Gastroesophageal sphincter (tissue), 4 donors: ENCODE results near the gene SYNPR. TPM values are rescaled to one million over a fixed set of nuclear protein-coding genes. Genes with fewer than 3 reads are reported as not detected.
"Not testable (repeated sequence)": the region's sequence is repeated elsewhere in the genome, so short reads cannot be mapped to it uniquely, and the experiment has no call there.

Experiments used
- ATAC-seq: fragments of 150-250 bp; one replicate; pipeline ENCODE4 v1.9.1; 2016; ENCODE audit warnings: mild to moderate bottlenecking, moderate library complexity
- H3K27ac ChIP-seq, 4 donors: fragments of 200-600 bp; sonication (generic) in 3 of 4; 1 replicate in 3 of 4; 2 replicates in 1 of 4; pipeline ENCODE4 v1.5.1; 2016 to 2019
- H3K27me3 ChIP-seq: fragments of 200-600 bp; sonication (generic); one replicate; pipeline ENCODE4 v1.5.1; 2019
- H3K36me3 ChIP-seq, 2 donors: fragments of 200-600 bp; sonication (generic); one replicate each; pipeline ENCODE4 v1.5.1; 2019; ENCODE audit warnings: control low read depth in 1 of 2
- H3K4me1 ChIP-seq, 3 donors: fragments of 200-600 bp; sonication (generic); 1 replicate in 2 of 3; 2 replicates in 1 of 3; pipeline ENCODE4 v1.5.1; 2016 to 2019; ENCODE audit warnings: control low read depth in 2 of 3
- H3K4me3 ChIP-seq, 2 donors: fragments of 200-600 bp; sonication (generic); one replicate each; pipeline ENCODE4 v1.5.1; 2019; ENCODE audit warnings: mild to moderate bottlenecking in 1 of 2, moderate library complexity in 1 of 2
- H3K9me3 ChIP-seq, 3 donors: fragments of 200-600 bp; sonication (generic); one replicate each; pipeline ENCODE4 v1.5.1; 2017 to 2019; ENCODE audit warnings: control low read depth in 2 of 3
- EP300 ChIP-seq: sonication (generic); formaldehyde crosslinking; IDR thresholded peaks from one replicate; pipeline ENCODE4 v1.6.1; 2017; ENCODE audit warnings: antibody characterized with exemption, mild to moderate bottlenecking
- POLR2A ChIP-seq, 2 donors: fragments of 450-650 bp; IDR thresholded peaks; one replicate each; pipeline ENCODE4 v1.6.1; 2017; ENCODE audit warnings: antibody characterized with exemption in 2 of 2, mild to moderate bottlenecking in 2 of 2, moderate library complexity in 1 of 2
- POLR2AphosphoS5 ChIP-seq: sonication (generic); formaldehyde crosslinking; IDR thresholded peaks from one replicate; pipeline ENCODE4 v1.6.1; 2017; ENCODE audit warnings: antibody characterized with exemption
- WGBS, 2 donors: methylation state at CpG; one replicate each; pipeline ENCODE4 v1.1.5; 2018; ENCODE audit warnings: low coverage in 1 of 2; 5-methylcytosine and 5-hydroxymethylcytosine counted together
- total RNA-seq, 4 donors: library from RNA; depleted of rRNA; stranded (reverse); fragments of >200 nt; gene quantifications; one replicate each; pipeline ENCODE4 v1.1.0, GENCODE V29; 2016
- TF ChIP-seq, protein P1 (sequence below), 4 experiments: fragments of 200-600 bp in 2 of 4; fragments of 450-650 bp in 2 of 4; sonication (generic) in 1 of 4; IDR thresholded peaks; one replicate each; pipeline ENCODE4 v1.5.1; 2017 to 2019; ENCODE audit warnings: antibody characterized with exemption in 4 of 4, mild to moderate bottlenecking in 2 of 4, moderate library complexity in 2 of 4

The SYNPR gene
- total RNA-seq, 4 donors from 2014 or later, result 0.47 TPM; not detected in 3

GRCh38 chr3:63631670-63632069, 353.6 kb downstream of the SYNPR start:
- no peaks in the 10 kb centered on the region for H3K36me3 ChIP-seq
- H3K9me3 ChIP-seq, result no peaks in the 10 kb centered on the region
- no peak for ATAC-seq
- WGBS, 2 donors, result 60% methylated on average over 1 to 4 of the region's 4 CpGs
- no peak overlapping the region for H3K4me3 ChIP-seq
- no peak for TF ChIP-seq POLR2A (IDR thresholded peaks at IDR 0.05)
- TF ChIP-seq POLR2AphosphoS5, result no peak
- TF ChIP-seq, protein P1, sequence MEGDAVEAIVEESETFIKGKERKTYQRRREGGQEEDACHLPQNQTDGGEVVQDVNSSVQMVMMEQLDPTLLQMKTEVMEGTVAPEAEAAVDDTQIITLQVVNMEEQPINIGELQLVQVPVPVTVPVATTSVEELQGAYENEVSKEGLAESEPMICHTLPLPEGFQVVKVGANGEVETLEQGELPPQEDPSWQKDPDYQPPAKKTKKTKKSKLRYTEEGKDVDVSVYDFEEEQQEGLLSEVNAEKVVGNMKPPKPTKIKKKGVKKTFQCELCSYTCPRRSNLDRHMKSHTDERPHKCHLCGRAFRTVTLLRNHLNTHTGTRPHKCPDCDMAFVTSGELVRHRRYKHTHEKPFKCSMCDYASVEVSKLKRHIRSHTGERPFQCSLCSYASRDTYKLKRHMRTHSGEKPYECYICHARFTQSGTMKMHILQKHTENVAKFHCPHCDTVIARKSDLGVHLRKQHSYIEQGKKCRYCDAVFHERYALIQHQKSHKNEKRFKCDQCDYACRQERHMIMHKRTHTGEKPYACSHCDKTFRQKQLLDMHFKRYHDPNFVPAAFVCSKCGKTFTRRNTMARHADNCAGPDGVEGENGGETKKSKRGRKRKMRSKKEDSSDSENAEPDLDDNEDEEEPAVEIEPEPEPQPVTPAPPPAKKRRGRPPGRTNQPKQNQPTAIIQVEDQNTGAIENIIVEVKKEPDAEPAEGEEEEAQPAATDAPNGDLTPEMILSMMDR (IDR thresholded peaks at IDR 0.05), result no peak
- no peak for TF ChIP-seq EP300
- no peaks in the 10 kb centered on the region for H3K27me3 ChIP-seq
- no peak overlapping the region for H3K27ac ChIP-seq
- no peaks in the 10 kb centered on the region for H3K4me1 ChIP-seq

DNA sequence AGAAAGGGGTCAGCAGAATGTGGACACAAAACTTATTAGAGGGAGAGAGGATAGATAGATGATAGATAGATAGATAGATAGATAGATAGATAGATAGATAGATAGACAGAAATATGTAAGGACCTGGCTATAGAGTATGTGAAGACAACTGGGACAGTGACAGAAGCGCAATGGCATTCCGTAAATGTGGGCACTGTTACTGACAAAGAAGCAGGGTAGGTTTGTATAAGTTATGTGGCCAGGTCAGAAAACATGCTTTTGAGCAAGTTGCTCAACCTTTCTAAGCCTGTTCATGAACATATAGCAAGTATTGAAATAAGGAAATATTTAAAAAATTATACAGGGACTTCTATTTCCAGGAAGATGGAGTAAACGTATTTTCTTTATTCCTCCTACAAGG, 357.1 kb downstream of the SYNPR start:
- Histone ChIP-seq H3K27me3 (no peaks in the 10 kb centered on the region), H3K4me1 (no peaks in the 10 kb centered on the region), H3K4me3 (no peak overlapping the region), H3K36me3 (no peaks in the 10 kb centered on the region), H3K9me3 (no peaks in the 10 kb centered on the region), H3K27ac (no peak overlapping the region)
- TF ChIP-seq EP300, result no peak
- no peak for TF ChIP-seq POLR2AphosphoS5
- no peak for TF ChIP-seq POLR2A (IDR thresholded peaks at IDR 0.05)
- TF ChIP-seq, protein P1 (IDR thresholded peaks at IDR 0.05), result no peak
- WGBS, 2 donors, result 77 to 94% methylated on average over 3 of the region's 3 CpGs
- no peak for ATAC-seq

- H3K36me3 ChIP-seq, result no peaks in the 10 kb centered on the region
- TF ChIP-seq EP300 (no peak), POLR2A (IDR thresholded peaks at IDR 0.05) (no peak), POLR2AphosphoS5 (no peak)
- TF ChIP-seq, protein P1 (IDR thresholded peaks at IDR 0.05), result no peak
- H3K27ac ChIP-seq, result no peak overlapping the region
- H3K27me3 ChIP-seq, result no peaks in the 10 kb centered on the region
- no peaks in the 10 kb centered on the region for H3K4me1 ChIP-seq
- ATAC-seq, result no peak
- 83 to 93% methylated on average over 1 to 2 of the region's 2 CpGs for WGBS, 2 donors
- H3K9me3 ChIP-seq, result peaks cover 0 to 6% (median 0%) of the 10 kb centered on the region in 3 donors
- H3K4me3 ChIP-seq, result no peak overlapping the region
Measured at GRCh38 chr3:63639806-63640205, 361.7 kb downstream of the SYNPR start.

GRCh38 chr3:63642488-63642887, 364.4 kb downstream of the SYNPR start:
- no peaks in the 10 kb centered on the region for H3K4me1 ChIP-seq
- 29 to 75% methylated on average over 1 of the region's 1 CpG for WGBS, 2 donors
- peaks cover 0 to 10% (median 0%) of the 10 kb centered on the region in 3 donors for H3K9me3 ChIP-seq
- H3K36me3 ChIP-seq, result no peaks in the 10 kb centered on the region
- TF ChIP-seq POLR2A (IDR thresholded peaks at IDR 0.05), result no peak
- no peak for TF ChIP-seq POLR2AphosphoS5
- no peak overlapping the region for H3K27ac ChIP-seq
- no peaks in the 10 kb centered on the region for H3K27me3 ChIP-seq
- no peak for ATAC-seq
- H3K4me3 ChIP-seq, result no peak overlapping the region

DNA sequence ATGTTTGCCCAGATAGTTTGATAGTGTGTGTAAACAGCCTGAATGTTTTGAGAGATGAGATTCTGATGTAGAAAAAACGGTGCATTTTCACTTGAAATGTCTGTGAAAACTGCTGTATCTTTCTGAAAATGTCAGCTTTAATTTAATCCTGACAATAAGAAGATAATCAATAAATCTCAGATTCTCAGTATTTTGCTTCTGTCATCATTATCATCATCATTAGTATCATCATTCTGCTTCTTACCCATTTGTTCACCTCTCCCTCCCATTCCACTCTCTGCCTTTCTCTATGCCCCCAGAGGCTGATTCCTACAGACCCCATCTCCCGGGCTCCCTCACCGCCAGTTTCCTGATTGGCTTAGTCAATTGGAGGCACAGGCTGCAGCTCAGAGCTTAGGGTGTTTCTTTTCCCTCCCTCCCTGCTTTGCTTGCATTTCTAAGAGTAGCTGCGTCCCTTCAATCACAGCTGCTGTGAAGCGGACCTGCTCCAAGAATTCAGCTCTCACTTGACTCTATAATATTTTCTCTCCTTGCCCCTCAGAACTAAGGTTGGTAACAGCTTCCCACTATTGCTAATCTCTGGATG, 366.2 kb downstream of the SYNPR start:
- ATAC-seq, result no peak
- Histone ChIP-seq H3K27ac (no peak overlapping the region), H3K4me1 (no peaks in the 10 kb centered on the region), H3K4me3 (no peak overlapping the region), H3K27me3 (no peaks in the 10 kb centered on the region), H3K36me3 (no peaks in the 10 kb centered on the region), H3K9me3 (peaks cover 0 to 10% (median 0%) of the 10 kb centered on the region in 3 donors)
- TF ChIP-seq EP300 (no peak), POLR2A (IDR thresholded peaks at IDR 0.05) (no peak)
- 30 to 34% methylated on average over 3 to 5 of the region's 5 CpGs for WGBS, 2 donors

DNA sequence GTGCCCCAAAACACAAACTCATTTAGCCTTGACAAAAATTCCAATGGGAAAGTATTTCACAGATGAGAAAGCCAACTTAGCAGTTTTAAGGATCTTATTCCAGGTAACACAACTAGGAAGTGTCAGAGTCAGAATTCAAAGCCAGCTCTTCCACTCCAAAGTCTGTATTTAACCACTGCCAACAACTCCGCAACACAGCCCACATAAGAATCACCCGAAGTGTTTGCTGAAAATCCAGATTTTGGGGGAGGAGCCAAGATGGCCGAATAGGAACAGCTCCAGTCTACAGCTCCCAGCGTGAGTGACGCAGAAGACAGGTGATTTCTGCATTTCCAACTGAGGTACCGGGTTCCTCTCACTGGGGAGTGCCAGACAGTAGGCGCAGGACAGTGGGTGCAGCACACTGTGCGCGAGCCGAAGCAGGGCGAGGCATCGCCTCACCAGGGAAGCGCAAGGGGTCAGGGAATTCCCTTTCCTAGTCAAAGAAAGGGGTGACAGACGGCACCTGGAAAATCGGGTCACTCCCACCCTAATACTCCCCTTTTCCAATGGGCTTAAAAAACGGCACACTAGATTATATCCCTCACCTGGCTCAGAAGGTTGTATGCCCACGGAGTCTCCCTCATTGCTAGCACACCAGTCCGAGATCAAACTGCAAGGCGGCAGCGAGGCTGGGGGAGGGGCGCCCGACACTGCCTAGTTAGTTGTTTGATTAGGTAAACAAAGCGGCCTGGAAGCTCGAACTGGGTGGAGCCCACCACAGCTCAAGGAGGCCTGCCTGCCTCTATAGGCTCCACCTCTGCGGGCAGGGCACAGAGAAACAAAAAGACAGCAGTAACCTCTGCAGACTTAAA, 367.0 kb downstream of the SYNPR start:
- H3K4me3 ChIP-seq, H3K27me3 ChIP-seq, H3K4me1 ChIP-seq, H3K36me3 ChIP-seq, ATAC-seq, H3K27ac ChIP-seq: not testable (repeated sequence)
- 60 to 68% methylated on average over 1 to 19 of the region's 25 CpGs for WGBS, 2 donors
- H3K9me3 ChIP-seq, result peaks cover 0 to 10% (median 0%) of the 10 kb centered on the region in 3 donors
